Stimulated activated CD4-positive, alpha-beta T cell treated with anti-CD3 and anti-CD28 coated beads, Interleukin-2, amount 100 ng/mL, for 4 hours (primary cell): ENCODE results near the gene RGS9.
"Not testable (repeated sequence)": the region's sequence is repeated elsewhere in the genome, so short reads cannot be mapped to it uniquely, and the experiment has no call there.

Source experiments
- DNase-seq: peaks from one replicate; pipeline ENCODE4 v3.0.0-alpha.2; 2020; ENCODE audit warnings: low read depth

RGS9 gene

GRCh38 chr17:65137021-65137939 lies at the start of gene RGS9:
RGS9 (plus strand) TSS chr17:65137370; CDS start chr17:65137541, 171 bp downstream.
- DNase-seq, result peak; percentile 77

- no peak for DNase-seq
Observed at GRCh38 chr17:65088621-65089360, 48.4 kb upstream of the RGS9 start.

DNA sequence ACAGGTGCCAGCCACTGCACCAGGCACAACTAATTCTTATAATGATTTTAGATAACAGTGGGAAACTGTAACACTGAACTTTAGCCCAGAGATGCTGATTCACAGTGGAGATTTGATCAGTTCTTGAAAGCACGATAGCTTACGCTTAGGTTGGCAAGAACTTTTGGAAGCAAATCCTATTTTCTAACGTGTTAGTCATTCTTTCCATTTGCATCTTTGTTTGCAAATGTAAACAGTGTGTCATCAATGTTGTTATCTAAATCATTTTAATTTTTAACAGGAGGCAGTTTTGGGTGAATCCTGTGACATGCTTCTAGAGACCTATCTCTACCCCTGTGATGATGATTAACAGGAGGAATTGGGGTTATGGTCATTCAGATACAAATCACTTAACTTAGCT lies 44.9 kb upstream of the RGS9 start:
- DNase-seq, result no peak

DNA sequence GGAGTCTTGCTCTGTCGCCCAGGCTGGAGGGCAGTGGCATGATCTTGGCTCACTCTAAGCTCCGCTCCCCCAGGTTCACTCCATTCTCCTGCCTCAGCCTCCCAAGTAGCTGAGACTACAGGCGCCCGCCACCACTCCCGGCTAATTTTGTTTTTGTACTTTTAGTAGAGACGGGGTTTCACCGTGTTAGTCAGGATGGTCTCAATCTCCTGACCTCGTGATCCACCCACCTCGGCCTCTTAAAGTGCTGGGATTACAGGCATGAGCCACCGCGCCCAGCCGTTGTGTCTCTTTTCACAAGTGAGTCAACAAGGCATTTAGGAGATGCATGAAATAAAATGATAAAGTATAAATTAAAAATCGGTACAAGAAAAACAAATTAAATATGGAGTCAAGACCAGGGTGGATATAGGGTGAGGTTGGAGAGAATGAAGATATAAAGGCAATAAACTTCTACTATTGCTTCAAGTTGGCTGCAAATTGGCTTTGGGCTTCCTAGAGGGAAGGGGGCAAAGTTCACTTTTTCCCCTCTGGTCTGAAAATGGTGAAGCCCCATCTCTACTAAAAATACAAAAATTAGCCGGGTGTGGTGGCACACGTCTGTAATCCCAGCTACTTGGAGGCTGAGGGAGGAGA lies 44.3 kb upstream of the RGS9 start:
- DNase-seq, result not testable (repeated sequence)

DNA sequence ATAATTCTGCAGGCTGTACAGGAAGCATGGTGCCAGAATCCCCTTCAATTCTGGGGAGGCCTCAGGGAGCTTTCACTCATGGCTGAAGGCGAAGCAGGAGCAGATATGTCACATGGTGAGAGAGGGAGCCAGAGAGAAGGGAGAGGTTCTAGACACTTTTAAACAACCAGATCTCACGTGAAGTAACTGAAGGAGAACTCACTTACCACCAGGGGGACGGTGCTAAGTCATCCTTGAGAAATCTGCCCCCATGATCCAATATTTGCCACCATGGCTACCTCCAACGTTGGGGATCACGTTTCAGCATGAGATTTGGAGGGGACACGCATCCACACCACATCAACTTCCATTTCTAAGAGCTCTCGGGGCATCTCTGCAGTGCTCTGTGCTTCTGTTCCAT lies 43.2 kb upstream of the RGS9 start:
- no peak for DNase-seq

GRCh38 chr17:65095465-65095864 lies 41.7 kb upstream of the RGS9 start:
- DNase-seq, result no peak

DNA sequence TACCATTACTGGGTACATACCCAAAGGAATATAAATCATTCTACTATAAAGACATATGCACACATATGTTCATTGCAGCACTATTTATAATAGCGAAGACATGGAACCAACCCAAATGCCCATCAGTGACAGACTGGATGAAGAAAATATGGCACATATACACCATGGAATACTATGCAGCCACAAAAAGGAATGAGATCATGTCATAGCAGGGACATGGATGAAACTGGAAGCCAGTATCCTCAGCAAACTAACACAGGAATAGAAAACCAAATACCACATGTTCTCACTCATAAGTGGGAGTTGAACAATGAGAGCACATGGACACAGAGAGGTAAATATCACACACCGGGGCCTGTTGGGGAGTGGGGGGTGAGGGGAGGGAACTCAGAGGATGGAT lies 40.8 kb upstream of the RGS9 start:
- not testable (repeated sequence) for DNase-seq

DNA sequence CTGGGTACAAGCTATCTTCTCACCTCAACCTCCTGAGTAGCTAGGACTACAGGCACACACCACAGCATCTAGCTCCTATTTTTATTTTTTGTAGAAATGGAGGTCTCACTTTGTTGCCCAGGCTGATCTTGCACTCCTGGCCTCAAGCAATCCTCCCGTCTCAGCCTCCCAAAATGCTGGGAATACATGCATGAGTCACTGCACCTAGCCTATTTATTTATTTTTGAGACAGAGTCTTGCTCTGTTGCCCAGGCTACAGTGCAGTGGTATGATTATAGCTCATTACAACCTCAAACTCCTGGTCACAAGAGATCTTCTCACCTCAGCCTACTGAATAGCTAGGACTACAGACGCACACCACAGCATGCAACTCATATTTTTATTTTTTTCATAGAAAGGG lies 40.1 kb upstream of the RGS9 start:
- no peak for DNase-seq

DNA sequence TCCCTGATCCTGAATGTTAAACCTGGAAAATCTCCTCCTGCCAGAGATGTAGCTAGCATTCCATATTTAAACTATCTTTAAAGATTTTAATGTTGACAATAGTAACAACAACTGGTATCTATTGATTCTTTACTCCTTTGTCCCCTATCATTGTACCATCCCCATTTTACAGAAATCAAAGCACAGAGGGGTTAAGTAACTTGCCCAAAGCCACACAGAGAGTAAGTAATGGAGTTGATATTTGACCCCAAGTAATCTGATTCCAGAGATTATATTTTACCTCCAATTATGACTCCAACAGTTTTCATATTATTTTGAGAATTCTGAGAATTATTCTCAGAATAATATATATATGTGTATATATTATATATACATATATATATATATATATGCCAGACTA lies 37.7 kb upstream of the RGS9 start:
- DNase-seq, result no peak

DNA sequence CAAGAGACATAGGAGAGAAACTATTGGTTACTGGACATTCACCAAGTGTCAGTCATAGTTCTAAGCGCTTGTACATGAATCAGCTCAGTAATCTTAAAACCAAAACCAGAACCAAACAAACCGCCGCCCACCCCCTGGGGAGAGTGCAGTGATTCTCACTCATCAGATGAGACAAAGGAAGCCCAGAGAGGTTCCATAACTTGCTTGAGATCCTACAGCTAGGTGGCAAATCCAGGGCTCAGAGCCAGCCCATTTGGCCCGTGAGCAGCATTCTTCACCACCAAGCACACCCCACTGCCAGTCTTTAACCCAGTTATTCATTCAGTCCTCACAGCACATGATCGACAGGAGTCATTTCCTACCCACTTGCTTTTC lies 37.2 kb upstream of the RGS9 start:
- peak; percentile 74 for DNase-seq

- DNase-seq, result peak; percentile 79
Observed at GRCh38 chr17:65100316-65101140, 36.6 kb upstream of the RGS9 start.

- DNase-seq, result no peak
Observed at GRCh38 chr17:65101371-65101770, 35.8 kb upstream of the RGS9 start.

- no peak for DNase-seq
Observed at GRCh38 chr17:65102235-65102634, 34.9 kb upstream of the RGS9 start.

DNA sequence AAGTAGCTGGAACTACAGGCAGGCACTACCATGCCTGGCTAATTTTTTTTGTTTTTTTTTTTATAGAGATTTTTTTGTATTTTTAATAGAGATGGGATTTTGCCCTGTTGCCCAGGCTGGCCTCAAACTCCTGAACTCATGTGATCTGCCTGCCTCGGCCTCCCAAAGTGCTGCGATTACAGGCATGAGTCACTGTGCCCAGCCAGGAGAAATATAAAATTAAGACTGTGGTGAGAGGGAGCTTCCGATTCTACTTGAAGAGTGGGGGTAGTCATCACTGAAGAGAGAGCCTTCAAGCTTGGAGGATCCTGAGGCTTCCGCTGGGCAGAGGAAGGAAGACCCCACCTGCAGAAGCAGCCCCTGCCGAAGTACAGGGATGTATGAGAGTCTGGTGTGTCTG lies 34.4 kb upstream of the RGS9 start:
- DNase-seq, result no peak

- no peak for DNase-seq
Observed at GRCh38 chr17:65103431-65103830, 33.7 kb upstream of the RGS9 start.

DNA sequence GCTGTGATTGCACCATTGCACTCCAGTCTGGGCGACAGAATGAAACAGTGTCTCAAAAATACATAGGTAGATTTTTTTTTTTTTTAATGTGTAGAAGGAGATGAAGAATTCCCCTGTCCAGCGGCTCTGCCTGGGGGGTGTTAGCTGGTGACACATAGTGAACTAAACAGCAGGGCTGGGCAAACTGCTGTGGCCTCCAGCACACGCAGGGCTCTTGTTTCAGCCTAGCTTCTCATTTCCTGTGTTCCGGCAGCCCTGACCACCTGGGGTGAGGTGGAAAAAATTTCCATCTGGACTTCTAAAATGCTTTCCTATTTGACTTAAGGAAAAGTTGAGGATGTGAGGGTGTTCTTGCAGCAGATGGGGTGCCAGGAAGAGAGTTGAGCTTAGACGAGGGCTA lies 33.3 kb upstream of the RGS9 start:
- no peak for DNase-seq

GRCh38 chr17:65104541-65104940 lies 32.6 kb upstream of the RGS9 start:
- DNase-seq, result no peak

- no peak for DNase-seq
Observed at GRCh38 chr17:65104973-65105372, 32.2 kb upstream of the RGS9 start.

- no peak for DNase-seq
Observed at GRCh38 chr17:65108152-65108551, 29.0 kb upstream of the RGS9 start.

DNA sequence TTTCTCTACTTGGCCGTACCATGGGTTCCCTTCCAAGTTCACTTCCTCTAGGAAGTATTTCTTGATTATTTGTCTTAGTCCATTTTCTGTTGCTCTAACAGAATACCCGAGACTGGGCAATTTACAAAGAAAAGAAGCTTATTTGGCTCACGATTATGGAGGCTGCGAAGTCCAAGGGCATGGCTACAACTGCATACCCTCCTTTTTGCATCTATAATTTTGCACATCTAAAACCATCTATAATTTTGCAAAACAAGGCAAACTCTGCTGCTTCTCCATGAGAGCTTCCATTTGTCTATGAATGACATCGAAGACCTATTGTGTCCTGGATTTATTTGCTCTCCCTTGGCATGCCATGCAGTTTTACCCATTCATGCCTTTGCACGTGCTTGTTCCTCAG lies 27.6 kb upstream of the RGS9 start:
- DNase-seq, result no peak

DNA sequence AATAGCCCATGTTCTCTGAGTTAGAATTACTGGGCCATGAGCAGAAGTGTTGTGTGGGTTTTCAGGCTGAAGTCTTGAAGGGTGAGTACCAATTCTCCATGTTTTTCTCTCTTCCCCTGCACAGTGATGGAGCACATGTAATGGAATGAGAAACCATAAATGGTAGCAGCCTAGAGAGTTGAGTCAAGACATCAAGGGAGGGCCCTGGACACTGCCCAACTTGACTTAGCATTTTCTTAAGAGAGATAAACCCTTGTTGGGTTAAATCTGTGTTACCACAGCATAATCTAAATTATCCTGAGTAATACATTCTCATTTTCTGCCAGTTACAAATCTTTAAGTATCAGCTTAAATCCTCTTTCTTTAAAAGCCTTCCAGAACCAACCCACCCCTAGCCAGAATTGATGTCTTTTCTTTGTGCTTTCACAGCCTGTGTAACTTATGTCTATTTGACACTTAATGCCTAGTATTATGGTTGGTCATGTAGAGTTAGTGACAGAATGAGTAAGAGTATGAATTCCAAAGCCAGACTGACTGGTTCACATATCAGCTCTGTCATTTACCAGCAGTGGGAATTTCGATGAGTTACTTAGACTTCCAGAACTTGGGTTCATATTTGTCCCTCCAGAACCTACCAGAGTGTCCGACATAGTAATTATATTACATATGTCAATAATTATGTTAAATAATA lies 27.0 kb upstream of the RGS9 start:
- DNase-seq, result no peak
